Urinary bladder (tissue), 4 donors: ENCODE results near the gene FGF19. TPM values are rescaled to one million over a fixed set of nuclear protein-coding genes. Genes with fewer than 3 reads are reported as not detected.

Source experiments
- DNase-seq: peaks from one replicate; pipeline ENCODE4 v3.0.0-alpha.2; 2015; ENCODE audit errors: extremely low spot score
- H3K27ac ChIP-seq: one replicate; pipeline ENCODE4 v1.5.1; 2013; ENCODE audit warnings: low read depth, mild to moderate bottlenecking, moderate library complexity
- H3K36me3 ChIP-seq: one replicate; pipeline ENCODE4 v1.6.1; 2013; ENCODE audit warnings: mild to moderate bottlenecking, moderate library complexity; ENCODE audit not compliant: insufficient read depth
- H3K4me1 ChIP-seq: one replicate; pipeline ENCODE4 v1.6.1; 2013; ENCODE audit warnings: mild to moderate bottlenecking, moderate library complexity; ENCODE audit not compliant: insufficient read depth
- H3K4me3 ChIP-seq: one replicate; pipeline ENCODE4 v1.5.1; 2013; ENCODE audit warnings: low read depth, low read length
- WGBS: extraction: QIAGEN DNeasy Blood & Tissue Kit; methylation state at CpG from one replicate; pipeline ENCODE4 v1.1.7; 2013; 5-methylcytosine and 5-hydroxymethylcytosine counted together
- polyA plus RNA-seq: library from polyadenylated mRNA; stranded (reverse); fragments of 200-250 nt; gene quantifications from one replicate; pipeline ENCODE4 v1.2.3, GENCODE V29; 2013
- total RNA-seq: library from RNA; depleted of rRNA; stranded (reverse); fragments of >200 nt; gene quantifications from one replicate; pipeline ENCODE4 v1.2.3, GENCODE V29; 2014
- donor health status: healthy with polysubstance abuse.
- donor health status: healthy.

FGF19 gene
- total and polyA plus RNA-seq, 2 donors, result not detected

DNA sequence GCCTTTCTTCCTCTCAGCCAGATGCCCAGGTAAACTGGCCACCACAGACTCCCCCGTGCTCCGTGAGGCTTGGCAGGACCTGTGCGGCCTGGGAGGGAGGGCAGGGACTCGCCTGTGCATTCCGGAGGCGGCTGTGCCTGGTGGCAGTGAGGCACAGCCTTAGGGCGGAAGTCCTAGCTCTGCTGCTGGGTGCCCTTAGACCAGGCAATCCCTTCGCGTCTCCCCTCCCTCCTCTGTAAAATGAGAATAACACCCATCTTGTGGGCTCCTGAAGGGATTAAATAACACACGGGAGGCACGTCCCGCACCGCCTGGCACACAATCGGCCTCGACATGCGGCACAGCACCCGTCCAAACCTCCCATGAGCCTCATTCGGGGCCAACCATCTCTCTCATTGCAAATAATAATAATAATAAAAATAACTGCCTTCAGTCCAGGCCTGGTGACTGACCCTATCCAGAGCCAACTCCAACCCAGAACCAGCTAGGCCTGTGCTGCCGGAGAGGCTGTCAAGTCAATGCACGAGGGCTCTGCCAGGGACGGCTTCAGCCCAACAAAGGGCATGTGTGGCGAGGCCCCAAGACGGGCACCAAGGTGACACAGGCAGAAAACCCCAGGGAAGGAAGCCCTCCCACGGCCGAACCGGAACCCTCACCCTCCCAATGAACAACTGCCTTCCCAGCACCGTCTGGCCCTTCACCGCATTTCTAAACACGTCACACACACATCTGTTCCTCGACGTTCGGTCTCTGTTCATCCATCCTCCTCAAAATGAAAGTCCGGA is 36.9 kb downstream of the FGF19 start:
- DNase-seq, result no peak
- WGBS, result 89% methylated on average over 33 of the region's 33 CpGs
- Histone ChIP-seq H3K27ac (no peak overlapping the region), H3K36me3 (no peaks in the 10 kb centered on the region), H3K4me1 (no peaks in the 10 kb centered on the region), H3K4me3 (no peak overlapping the region)

DNA sequence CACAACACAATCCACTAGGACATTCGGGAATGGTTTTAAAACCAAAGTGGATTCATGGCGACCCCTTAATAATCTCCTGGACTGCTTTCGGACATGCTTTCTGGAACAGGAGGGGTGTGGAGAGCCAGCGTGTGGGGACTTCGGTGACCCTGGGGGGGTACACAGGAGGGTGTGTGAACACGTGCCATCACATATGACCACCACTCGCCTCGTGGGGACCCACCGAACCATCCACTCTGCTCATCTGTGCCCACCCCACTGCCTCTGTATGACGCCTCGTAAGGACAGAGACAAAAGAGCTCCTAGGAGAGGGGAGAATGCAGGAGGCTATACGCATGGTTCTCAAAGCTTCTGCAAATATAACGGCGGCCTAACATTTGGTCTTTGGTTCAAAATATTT is 37.6 kb downstream of the FGF19 start:
- no peak for DNase-seq
- no peaks in the 10 kb centered on the region for H3K4me1 ChIP-seq
- H3K27ac ChIP-seq, result no peak overlapping the region
- no peaks in the 10 kb centered on the region for H3K36me3 ChIP-seq
- H3K4me3 ChIP-seq, result no peak overlapping the region
- 92% methylated on average over 14 of the region's 14 CpGs for WGBS

GRCh38 chr11:69665669-69666068 is 38.2 kb downstream of the FGF19 start:
- Histone ChIP-seq H3K4me1 (no peaks in the 10 kb centered on the region), H3K4me3 (no peak overlapping the region), H3K27ac (no peak overlapping the region), H3K36me3 (no peaks in the 10 kb centered on the region)
- no peak for DNase-seq
- 93% methylated on average over 11 of the region's 11 CpGs for WGBS

GRCh38 chr11:69664901-69665300 is 38.9 kb downstream of the FGF19 start:
- Histone ChIP-seq H3K27ac (no peak overlapping the region), H3K4me1 (no peaks in the 10 kb centered on the region), H3K4me3 (no peak overlapping the region), H3K36me3 (no peaks in the 10 kb centered on the region)
- DNase-seq, result no peak
- WGBS, result 89% methylated on average over 8 of the region's 8 CpGs

GRCh38 chr11:69664103-69664775 is 39.6 kb downstream of the FGF19 start:
- Histone ChIP-seq H3K4me1 (no peaks in the 10 kb centered on the region), H3K4me3 (no peak overlapping the region), H3K36me3 (no peaks in the 10 kb centered on the region), H3K27ac (no peak overlapping the region)
- no peak for DNase-seq
- WGBS, result 94% methylated on average over 17 of the region's 17 CpGs

- no peak for DNase-seq
- no peaks in the 10 kb centered on the region for H3K4me1 ChIP-seq
- no peaks in the 10 kb centered on the region for H3K36me3 ChIP-seq
- H3K4me3 ChIP-seq, result no peak overlapping the region
- WGBS, result 92% methylated on average over 6 of the region's 6 CpGs
- H3K27ac ChIP-seq, result no peak overlapping the region
These were observed 40.5 kb downstream of the FGF19 start for GRCh38 chr11:69663326-69663725.

- H3K27ac ChIP-seq, result no peak overlapping the region
- DNase-seq, result no peak
- H3K4me1 ChIP-seq, result no peaks in the 10 kb centered on the region
- WGBS, result 84% methylated on average over 13 of the region's 13 CpGs
- no peaks in the 10 kb centered on the region for H3K36me3 ChIP-seq
- no peak overlapping the region for H3K4me3 ChIP-seq
These were observed 41.0 kb downstream of the FGF19 start for GRCh38 chr11:69662806-69663205.

- H3K27ac ChIP-seq, result no peak overlapping the region
- H3K4me1 ChIP-seq, result no peaks in the 10 kb centered on the region
- WGBS, result 85% methylated on average over 16 of the region's 16 CpGs
- H3K36me3 ChIP-seq, result no peaks in the 10 kb centered on the region
- no peak overlapping the region for H3K4me3 ChIP-seq
- no peak for DNase-seq
These were observed 41.7 kb downstream of the FGF19 start for GRCh38 chr11:69662021-69662698.

- H3K36me3 ChIP-seq, result no peaks in the 10 kb centered on the region
- H3K27ac ChIP-seq, result no peak overlapping the region
- 73% methylated on average over 10 of the region's 10 CpGs for WGBS
- no peak for DNase-seq
- H3K4me1 ChIP-seq, result no peaks in the 10 kb centered on the region
- no peak overlapping the region for H3K4me3 ChIP-seq
These were observed 42.5 kb downstream of the FGF19 start for GRCh38 chr11:69661413-69661715.

- WGBS, result 94% methylated on average over 4 of the region's 4 CpGs
- Histone ChIP-seq H3K27ac (no peak overlapping the region), H3K36me3 (no peaks in the 10 kb centered on the region), H3K4me1 (no peaks in the 10 kb centered on the region), H3K4me3 (no peak overlapping the region)
- no peak for DNase-seq
These were observed 43.8 kb downstream of the FGF19 start for GRCh38 chr11:69660001-69660500.

- DNase-seq, result no peak
- H3K36me3 ChIP-seq, result no peaks in the 10 kb centered on the region
- no peak overlapping the region for H3K27ac ChIP-seq
- no peaks in the 10 kb centered on the region for H3K4me1 ChIP-seq
- 91% methylated on average over 12 of the region's 12 CpGs for WGBS
- no peak overlapping the region for H3K4me3 ChIP-seq
These were observed 44.2 kb downstream of the FGF19 start for GRCh38 chr11:69659591-69659990.

- no peaks in the 10 kb centered on the region for H3K4me1 ChIP-seq
- H3K27ac ChIP-seq, result no peak overlapping the region
- no peak for DNase-seq
- H3K4me3 ChIP-seq, result no peak overlapping the region
- 66% methylated on average over 18 of the region's 18 CpGs for WGBS
- H3K36me3 ChIP-seq, result no peaks in the 10 kb centered on the region
These were observed 45.0 kb downstream of the FGF19 start for GRCh38 chr11:69658626-69659450.

GRCh38 chr11:69657911-69658625 is 45.8 kb downstream of the FGF19 start:
- DNase-seq, result no peak
- WGBS, result 46% methylated on average over 27 of the region's 27 CpGs
- H3K4me1 ChIP-seq, result no peaks in the 10 kb centered on the region
- H3K36me3 ChIP-seq, result peaks cover 2% of the 10 kb centered on the region
- H3K4me3 ChIP-seq, result no peak overlapping the region
- H3K27ac ChIP-seq, result no peak overlapping the region
